Activated T-cell treated with anti-CD3 and anti-CD28 coated beads, Interleukin-2, amount 50 U/mL, for 72 hours (primary cell): ENCODE measurements around the gene DCAF7. TPM values are rescaled to one million over a fixed set of nuclear protein-coding genes. Genes with fewer than 3 reads are reported as not detected.
A peak's percentile ranks its signal among the peaks of the same experiment; 100 is the strongest.

Source experiments
- ATAC-seq, 2 donors: fragments of 150-1000 bp; cut with Tn5 transposase; replicated peaks in 1 of 2; 2 replicates each; pipeline ENCODE4 v1.10.0; 2021; ENCODE audit warnings: moderate library complexity in 2 of 2, mild to moderate bottlenecking in 1 of 2
- DNase-seq, 2 donors: peaks; one replicate each; pipeline ENCODE4 v3.0.0; 2021 to 2022; ENCODE audit warnings: mixed read lengths in 1 of 2
- H3K27ac Mint-ChIP-seq: one replicate; pipeline ENCODE4 v1.8.0; 2022; ENCODE audit warnings: mild to moderate bottlenecking, moderate library complexity, mixed read lengths
- H3K27me3 Mint-ChIP-seq: one replicate; pipeline ENCODE4 v1.8.0; 2022; ENCODE audit warnings: low read depth, mixed read lengths
- H3K36me3 Mint-ChIP-seq, 2 donors: one replicate each; pipeline ENCODE4 v1.8.0; 2022; ENCODE audit warnings: mixed read lengths in 2 of 2, mild to moderate bottlenecking in 1 of 2; ENCODE audit not compliant: insufficient read depth in 2 of 2
- H3K4me1 Mint-ChIP-seq: one replicate; pipeline ENCODE4 v1.8.0; 2022; ENCODE audit warnings: low read depth, mixed read lengths
- H3K4me3 Mint-ChIP-seq, 2 donors: one replicate each; pipeline ENCODE4 v1.8.0; 2022; ENCODE audit warnings: mild to moderate bottlenecking in 2 of 2, mixed read lengths in 2 of 2, moderate library complexity in 2 of 2
- H3K9me3 Mint-ChIP-seq, 2 donors: one replicate each; pipeline ENCODE4 v1.8.0; 2022; ENCODE audit warnings: mixed read lengths in 2 of 2
- total RNA-seq, 2 donors: library from RNA; stranded (reverse); gene quantifications; one replicate each; pipeline ENCODE4 v1.2.3, GENCODE V29; 2022

DCAF7 gene
- total RNA-seq, 2 donors from 2014 or later = 124 to 126 TPM

DNA sequence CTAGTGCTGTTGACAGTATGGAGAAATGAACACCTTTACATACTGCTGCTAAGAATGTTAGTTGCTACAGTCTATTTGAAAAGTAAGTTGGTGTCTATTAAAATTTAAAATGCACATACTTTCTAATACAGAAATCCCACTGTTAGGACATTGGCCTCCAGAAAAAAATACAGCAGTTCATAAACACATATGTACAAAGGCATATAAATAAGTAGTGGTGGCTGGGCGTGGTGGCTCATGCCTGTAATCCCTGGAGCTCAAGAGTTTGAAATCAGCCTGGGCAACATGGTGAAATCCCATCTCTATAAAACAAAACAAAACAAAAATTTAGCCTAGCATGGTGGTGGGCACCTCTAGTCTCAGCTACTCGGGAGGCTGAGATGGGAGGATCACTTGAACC, 13.1 kb downstream of the DCAF7 start:
- DNase-seq = no peak
- no peaks in the 10 kb centered on the region for H3K36me3 Mint-ChIP-seq
- peaks cover 38% of the 10 kb centered on the region for H3K4me1 Mint-ChIP-seq
- H3K27ac Mint-ChIP-seq = no peak overlapping the region
- no peaks in the 10 kb centered on the region for H3K27me3 Mint-ChIP-seq
- no peaks in the 10 kb centered on the region for H3K9me3 Mint-ChIP-seq
- H3K4me3 Mint-ChIP-seq = no peak overlapping the region
- no peak for ATAC-seq

DNA sequence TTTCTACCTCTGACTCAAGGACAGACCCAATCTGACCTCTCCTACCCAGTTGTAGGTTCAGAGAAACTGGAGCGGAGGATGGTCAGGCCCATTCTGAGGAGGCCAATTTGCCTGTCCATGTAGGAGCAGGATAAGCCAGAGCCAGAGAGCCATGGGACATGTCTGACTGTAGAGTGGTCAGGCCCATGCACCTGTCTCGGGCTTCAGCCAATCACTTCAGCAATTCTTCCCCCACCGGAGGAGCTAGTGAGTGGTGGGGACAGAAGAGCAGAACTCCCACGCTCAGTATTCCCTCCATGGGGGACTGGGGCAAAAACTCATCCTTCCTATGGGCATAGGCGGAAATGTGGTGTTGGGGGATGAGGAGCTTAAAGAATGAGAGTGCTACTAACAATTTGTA, 14.3 kb downstream of the DCAF7 start:
- Mint-ChIP-seq H3K4me1 (peaks cover 35% of the 10 kb centered on the region), H3K9me3 (no peaks in the 10 kb centered on the region), H3K4me3 (no peak overlapping the region), H3K36me3 (no peaks in the 10 kb centered on the region), H3K27ac (no peak overlapping the region), H3K27me3 (no peaks in the 10 kb centered on the region)
- DNase-seq (no peak), ATAC-seq (no peak)

DNA sequence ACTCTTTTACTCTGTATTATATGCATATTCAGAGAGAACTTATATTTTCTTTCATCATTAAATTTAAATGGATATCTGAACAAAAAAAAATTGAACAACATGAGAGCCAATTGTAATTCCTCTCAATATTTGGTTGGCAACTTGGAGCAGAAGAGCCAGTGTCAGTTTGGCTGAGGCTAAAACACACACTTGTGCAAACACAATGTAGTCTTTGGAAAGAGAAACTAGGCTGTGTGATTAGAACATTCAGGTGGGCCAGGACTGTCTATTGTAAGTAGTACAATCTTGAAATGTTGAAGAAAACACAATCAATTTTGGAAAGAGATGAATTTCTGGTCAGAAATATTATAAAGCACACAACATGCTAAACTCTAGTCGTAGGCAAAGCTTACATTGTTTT, 17.0 kb downstream of the DCAF7 start:
- Mint-ChIP-seq H3K36me3 (peaks cover 0 to 3% of the 10 kb centered on the region in 2 donors), H3K27ac (no peak overlapping the region), H3K4me3 (no peak overlapping the region), H3K27me3 (no peaks in the 10 kb centered on the region), H3K4me1 (peaks cover 45% of the 10 kb centered on the region), H3K9me3 (no peaks in the 10 kb centered on the region)
- ATAC-seq (no peak), DNase-seq (no peak)

DNA sequence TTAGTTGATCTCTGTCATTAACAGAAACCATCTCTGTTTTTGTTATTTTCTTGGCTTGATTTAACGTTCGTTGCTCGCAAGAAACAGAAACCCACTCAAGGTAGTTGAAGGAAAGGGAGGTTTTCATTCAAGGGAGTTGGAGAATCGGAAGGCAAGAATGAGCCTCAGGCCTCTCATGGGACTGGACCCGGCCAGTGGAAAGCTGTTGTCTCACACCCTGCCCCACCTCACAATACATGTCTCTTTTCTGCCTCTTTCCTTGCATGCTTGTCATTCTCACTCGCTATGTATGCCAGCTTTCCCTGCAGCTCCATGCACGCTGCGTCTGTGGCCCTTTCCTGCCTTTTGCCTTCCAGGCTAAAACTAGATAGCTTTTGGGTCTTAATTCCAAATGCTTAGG, 18.3 kb downstream of the DCAF7 start:
- Mint-ChIP-seq H3K4me3 (no peak overlapping the region), H3K4me1 (peaks cover 43% of the 10 kb centered on the region), H3K36me3 (peaks cover 0 to 3% of the 10 kb centered on the region in 2 donors), H3K27me3 (no peaks in the 10 kb centered on the region), H3K27ac (no peak overlapping the region), H3K9me3 (no peaks in the 10 kb centered on the region)
- ATAC-seq (no peak), DNase-seq (no peak)

DNA sequence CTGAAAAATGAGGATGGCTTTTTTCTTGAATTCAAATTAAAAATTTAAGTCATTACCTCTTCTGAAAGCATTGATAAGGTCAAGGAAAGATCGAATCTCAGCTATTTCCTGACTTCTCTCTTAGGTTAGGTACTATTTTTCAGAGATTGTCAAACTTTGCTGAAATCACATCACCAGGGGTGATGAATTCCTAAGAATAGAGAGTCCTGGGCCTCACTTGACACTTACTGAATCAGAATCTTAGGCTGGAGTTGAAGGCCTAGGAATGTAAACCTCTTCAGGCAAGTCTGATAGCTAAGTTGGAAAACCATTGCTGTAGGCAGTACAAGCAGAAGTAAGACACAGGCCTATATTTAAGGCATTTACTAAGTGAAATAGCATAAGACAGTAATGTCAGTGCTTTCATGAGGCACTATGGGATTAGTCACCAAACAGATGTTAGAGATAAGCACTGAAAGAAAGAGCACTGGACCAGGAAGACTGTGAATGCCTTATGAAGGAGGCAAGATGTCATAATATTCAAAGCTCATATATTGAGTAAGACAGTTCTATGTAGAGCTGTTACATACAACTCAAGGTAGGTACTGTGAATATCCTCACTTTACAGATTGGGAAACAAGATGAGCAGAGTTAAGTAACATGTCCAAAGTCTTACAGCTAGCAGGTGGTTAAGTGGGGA, 21.5 kb downstream of the DCAF7 start:
- Mint-ChIP-seq H3K27ac (peak overlapping the region; percentile 75), H3K4me1 (peaks cover 43% of the 10 kb centered on the region)
- ATAC-seq = peak; percentile 77 to 92

DNA sequence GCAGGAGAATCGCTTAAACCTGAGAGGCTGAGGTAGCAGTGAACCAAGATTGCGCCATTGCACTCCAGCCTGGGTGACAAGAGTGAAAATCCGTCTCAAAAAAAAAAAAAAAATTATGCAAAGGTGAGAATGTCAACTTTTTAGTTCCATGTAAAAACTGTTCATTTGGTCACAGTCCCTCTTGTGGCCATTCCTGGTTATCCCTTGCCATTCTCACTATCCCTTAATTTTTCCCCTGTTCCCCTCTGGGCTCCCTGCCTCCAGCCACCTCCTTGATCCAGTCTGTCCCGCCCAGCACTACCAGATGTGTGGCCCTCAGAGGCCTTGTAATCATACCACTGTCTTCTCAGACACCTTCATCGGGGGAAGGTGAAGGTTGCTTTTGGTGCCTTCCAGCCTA, 23.4 kb downstream of the DCAF7 start:
- no peak for ATAC-seq
- H3K36me3 Mint-ChIP-seq = peaks cover 3 to 6% of the 10 kb centered on the region in 2 donors
- no peaks in the 10 kb centered on the region for H3K27me3 Mint-ChIP-seq
- H3K4me1 Mint-ChIP-seq = peaks cover 37% of the 10 kb centered on the region
- no peak for DNase-seq
- H3K27ac Mint-ChIP-seq = no peak overlapping the region
- no peak overlapping the region for H3K4me3 Mint-ChIP-seq
- H3K9me3 Mint-ChIP-seq = no peaks in the 10 kb centered on the region

More for the DNA sequence above, 21.5 kb downstream of the DCAF7 start:
- no peak for DNase-seq
- Mint-ChIP-seq H3K4me3 (no peak overlapping the region), H3K27me3 (no peaks in the 10 kb centered on the region), H3K36me3 (peaks cover 3 to 6% of the 10 kb centered on the region in 2 donors), H3K9me3 (no peaks in the 10 kb centered on the region)

DNA sequence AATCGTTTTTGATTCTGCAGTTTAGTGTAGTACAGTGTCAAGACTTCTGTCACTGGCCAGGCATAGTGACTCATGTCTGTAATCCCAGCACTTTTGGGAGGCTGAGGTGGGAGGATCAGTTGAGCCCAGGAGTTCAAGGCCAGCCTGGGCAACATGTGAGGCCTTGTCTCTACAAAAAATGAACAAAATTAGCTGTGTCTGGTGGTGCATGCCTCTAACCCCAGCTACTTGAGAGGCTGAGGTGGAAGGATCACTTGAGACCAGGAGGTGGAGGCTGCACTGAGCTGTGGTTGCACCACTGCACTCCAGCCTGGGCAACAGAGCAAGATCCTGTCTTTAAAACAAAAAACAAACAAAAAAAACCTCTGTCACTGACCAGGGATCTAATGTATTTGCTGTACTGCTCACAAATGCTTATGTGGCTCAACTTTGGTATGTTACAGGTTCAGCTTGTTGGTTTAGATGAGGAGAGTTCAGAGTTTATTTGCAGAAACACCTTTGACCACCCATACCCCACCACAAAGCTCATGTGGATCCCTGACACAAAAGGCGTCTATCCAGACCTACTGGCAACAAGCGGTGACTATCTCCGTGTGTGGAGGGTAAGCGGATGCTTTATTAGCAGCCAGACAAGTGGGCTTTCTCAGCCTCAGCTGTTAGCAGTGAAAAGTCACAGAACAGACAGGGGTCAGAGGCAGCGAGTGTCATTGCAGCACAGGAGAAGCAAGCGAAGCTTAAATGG, 27.9 kb downstream of the DCAF7 start:
- ATAC-seq (no peak), DNase-seq (no peak)
- H3K4me3 Mint-ChIP-seq = no peak overlapping the region
- H3K27me3 Mint-ChIP-seq = no peaks in the 10 kb centered on the region
- H3K27ac Mint-ChIP-seq = no peak overlapping the region
- H3K36me3 Mint-ChIP-seq = peaks cover 5 to 15% of the 10 kb centered on the region in 2 donors
- no peaks in the 10 kb centered on the region for H3K9me3 Mint-ChIP-seq
- peaks cover 23% of the 10 kb centered on the region for H3K4me1 Mint-ChIP-seq

DNA sequence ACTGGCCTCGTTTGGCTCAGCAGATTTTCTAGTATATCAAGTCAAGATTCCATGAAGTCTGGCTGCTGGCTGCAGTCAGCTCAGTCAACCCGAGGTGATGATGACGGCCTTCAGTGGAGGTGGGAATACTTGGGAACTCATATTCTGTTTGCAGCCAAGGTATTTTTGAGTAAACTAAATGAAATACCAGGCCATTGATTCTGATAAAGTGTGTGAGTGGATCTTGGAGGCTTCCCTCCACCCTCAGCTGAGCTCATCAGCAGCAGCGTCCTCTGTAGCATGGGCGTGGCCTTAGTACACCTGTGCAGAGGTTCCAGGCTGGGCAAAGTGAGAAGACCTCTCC, 28.5 kb downstream of the DCAF7 start:
- H3K9me3 Mint-ChIP-seq = no peaks in the 10 kb centered on the region
- H3K27me3 Mint-ChIP-seq = no peaks in the 10 kb centered on the region
- ATAC-seq (no peak), DNase-seq (no peak)
- no peak overlapping the region for H3K27ac Mint-ChIP-seq
- H3K4me1 Mint-ChIP-seq = peaks cover 23% of the 10 kb centered on the region
- H3K4me3 Mint-ChIP-seq = no peak overlapping the region
- H3K36me3 Mint-ChIP-seq = peaks cover 5 to 14% of the 10 kb centered on the region in 2 donors

DNA sequence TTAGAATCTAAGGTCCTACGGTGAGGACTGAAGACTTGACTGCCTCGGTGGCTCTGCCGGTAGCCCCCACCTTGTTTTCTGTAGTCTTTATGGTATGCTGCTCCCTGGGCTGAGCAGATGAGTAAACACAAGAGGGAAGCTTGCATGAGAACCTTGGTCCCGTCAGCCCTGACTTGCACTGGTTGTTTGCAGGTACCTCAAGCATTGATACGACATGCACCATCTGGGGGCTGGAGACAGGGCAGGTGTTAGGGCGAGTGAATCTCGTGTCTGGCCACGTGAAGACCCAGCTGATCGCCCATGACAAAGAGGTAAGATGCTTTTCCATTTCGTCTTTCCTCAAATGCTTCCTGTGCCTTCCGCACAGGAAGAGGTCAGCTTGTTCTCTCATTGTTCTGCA, 29.4 kb downstream of the DCAF7 start:
- Mint-ChIP-seq H3K36me3 (peaks cover 2 to 16% of the 10 kb centered on the region in 2 donors), H3K27me3 (no peaks in the 10 kb centered on the region), H3K4me3 (no peak overlapping the region), H3K4me1 (peaks cover 24% of the 10 kb centered on the region), H3K27ac (peak overlapping the region; percentile 85), H3K9me3 (no peaks in the 10 kb centered on the region)
- ATAC-seq (no peak), DNase-seq (no peak)

DNA sequence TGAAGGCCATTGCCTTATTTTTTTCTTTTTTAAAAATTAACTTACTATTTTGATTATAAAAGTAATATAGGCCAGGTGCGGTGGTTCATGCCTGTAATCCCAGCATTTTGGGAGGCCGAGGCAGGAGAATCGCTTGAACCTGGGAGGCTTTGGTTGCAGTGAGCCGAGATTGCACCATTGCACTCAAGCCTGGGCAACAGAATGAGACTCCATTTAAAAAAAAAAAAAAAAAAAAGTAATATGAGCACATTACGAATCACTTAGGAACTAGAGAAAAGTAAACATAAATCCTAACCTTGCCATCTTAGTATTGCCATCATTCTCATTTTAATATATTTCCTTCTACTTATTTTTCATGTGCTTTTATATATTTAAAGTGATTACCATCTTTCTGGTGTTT, 37.5 kb downstream of the DCAF7 start:
- H3K27me3 Mint-ChIP-seq = no peaks in the 10 kb centered on the region
- H3K4me1 Mint-ChIP-seq = peaks cover 24% of the 10 kb centered on the region
- no peak overlapping the region for H3K4me3 Mint-ChIP-seq
- H3K36me3 Mint-ChIP-seq = peaks cover 11 to 37% of the 10 kb centered on the region in 2 donors
- no peak for DNase-seq
- no peak for ATAC-seq
- H3K9me3 Mint-ChIP-seq = no peaks in the 10 kb centered on the region
- peak overlapping the region; percentile 51 for H3K27ac Mint-ChIP-seq

DNA sequence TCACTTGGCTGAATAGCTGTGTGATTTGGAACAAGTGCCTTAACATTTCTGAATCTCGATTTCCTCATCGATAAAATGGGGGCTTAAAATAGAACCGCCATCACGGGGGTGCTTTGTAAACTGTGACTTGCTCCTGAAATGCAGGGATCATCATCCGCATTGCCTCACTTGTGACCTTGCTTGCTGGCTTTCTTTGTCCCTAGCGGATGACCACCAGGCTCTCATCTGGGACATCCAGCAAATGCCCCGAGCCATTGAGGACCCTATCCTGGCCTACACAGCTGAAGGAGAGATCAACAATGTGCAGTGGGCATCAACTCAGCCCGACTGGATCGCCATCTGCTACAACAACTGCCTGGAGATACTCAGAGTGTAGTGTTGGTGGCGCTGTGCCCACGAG, 38.5 kb downstream of the DCAF7 start:
- peaks cover 19% of the 10 kb centered on the region for H3K4me1 Mint-ChIP-seq
- no peaks in the 10 kb centered on the region for H3K27me3 Mint-ChIP-seq
- H3K4me3 Mint-ChIP-seq = no peak overlapping the region
- peaks cover 9 to 33% of the 10 kb centered on the region in 2 donors for H3K36me3 Mint-ChIP-seq
- DNase-seq = no peak
- no peaks in the 10 kb centered on the region for H3K9me3 Mint-ChIP-seq
- no peak for ATAC-seq
- H3K27ac Mint-ChIP-seq = no peak overlapping the region

DNA sequence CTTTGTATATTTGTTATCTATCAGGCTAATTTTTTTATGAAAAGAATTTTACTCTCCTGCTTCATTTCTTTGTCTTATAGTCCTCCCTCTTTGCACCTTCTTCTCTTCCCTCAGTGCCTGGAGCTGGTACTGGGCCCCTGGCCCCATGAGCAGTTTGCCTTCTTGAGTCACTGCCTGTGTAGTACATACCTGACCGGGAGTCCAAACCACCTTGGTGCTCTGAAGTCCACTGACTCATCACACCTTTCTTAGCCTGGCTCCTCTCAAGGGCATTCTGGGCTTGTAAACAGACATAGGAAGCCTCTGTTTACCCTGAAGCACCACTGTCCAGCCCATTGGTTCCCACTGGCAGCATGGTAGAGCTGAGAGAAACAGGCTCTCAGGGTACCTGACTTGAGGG, 39.4 kb downstream of the DCAF7 start:
- no peaks in the 10 kb centered on the region for H3K9me3 Mint-ChIP-seq
- H3K4me1 Mint-ChIP-seq = peaks cover 12% of the 10 kb centered on the region
- no peak for ATAC-seq
- H3K27ac Mint-ChIP-seq = peak overlapping the region; percentile 35
- no peaks in the 10 kb centered on the region for H3K27me3 Mint-ChIP-seq
- H3K36me3 Mint-ChIP-seq = peaks cover 9 to 29% of the 10 kb centered on the region in 2 donors
- no peak overlapping the region for H3K4me3 Mint-ChIP-seq
- DNase-seq = no peak

DNA sequence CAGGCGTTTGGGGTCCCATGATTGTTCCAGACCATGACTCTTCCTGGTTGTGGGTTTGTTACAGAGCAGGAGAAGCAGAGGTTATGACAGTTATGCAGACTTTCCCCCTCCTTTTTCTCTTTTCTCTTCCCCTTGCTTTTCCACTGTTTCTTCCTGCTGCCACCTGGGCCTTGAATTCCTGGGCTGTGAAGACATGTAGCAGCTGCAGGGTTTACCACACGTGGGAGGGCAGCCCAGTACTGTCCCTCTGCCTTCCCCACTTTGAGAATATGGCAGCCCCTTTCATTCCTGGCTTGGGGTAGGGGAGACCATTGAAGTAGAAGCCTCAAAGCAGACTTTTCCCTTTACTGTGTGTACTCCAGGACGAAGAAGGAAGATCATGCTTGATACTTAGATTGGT, 42.5 kb downstream of the DCAF7 start:
- ATAC-seq (no peak), DNase-seq (no peak)
- Mint-ChIP-seq H3K4me1 (peaks cover 5% of the 10 kb centered on the region), H3K36me3 (peaks cover 5 to 20% of the 10 kb centered on the region in 2 donors), H3K4me3 (no peak overlapping the region), H3K9me3 (no peaks in the 10 kb centered on the region), H3K27ac (no peak overlapping the region), H3K27me3 (no peaks in the 10 kb centered on the region)

DNA sequence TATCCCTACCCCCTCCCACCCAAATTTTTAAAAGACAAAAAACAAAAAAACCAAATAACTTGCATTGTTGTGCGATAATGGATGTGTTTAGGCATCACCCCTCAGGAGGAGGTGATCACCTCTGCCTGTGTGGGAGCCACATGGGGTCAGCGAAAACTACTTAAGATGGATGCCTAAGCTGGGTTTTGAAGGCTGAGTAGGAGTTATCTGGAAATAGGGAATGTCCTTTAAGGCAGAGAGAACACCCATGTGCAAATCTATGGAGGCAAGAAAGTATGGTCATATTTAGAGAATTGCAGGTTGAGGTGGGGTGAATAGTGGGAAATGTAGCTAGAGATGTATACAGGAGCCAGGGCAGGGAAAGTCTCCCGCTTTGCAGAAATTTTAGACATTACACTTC, 44.9 kb downstream of the DCAF7 start:
- H3K4me1 Mint-ChIP-seq = peaks cover 23% of the 10 kb centered on the region
- no peak overlapping the region for H3K27ac Mint-ChIP-seq
- H3K27me3 Mint-ChIP-seq = no peaks in the 10 kb centered on the region

More for the DNA sequence above, 44.9 kb downstream of the DCAF7 start:
- no peaks in the 10 kb centered on the region for H3K9me3 Mint-ChIP-seq
- no peak for ATAC-seq
- no peak overlapping the region for H3K4me3 Mint-ChIP-seq
- H3K36me3 Mint-ChIP-seq = peaks cover 0 to 7% of the 10 kb centered on the region in 2 donors
- DNase-seq = no peak
